ENCODE data around the gene PPIH. TPM values are rescaled to one million over a fixed set of nuclear protein-coding genes. Genes with fewer than 3 reads are reported as not detected.
A peak's percentile ranks its signal among the peaks of the same experiment; 100 is the strongest.

Gene PPIH
- total RNA-seq, 1 donor from 2014 or later, result 64.1 TPM

DNA sequence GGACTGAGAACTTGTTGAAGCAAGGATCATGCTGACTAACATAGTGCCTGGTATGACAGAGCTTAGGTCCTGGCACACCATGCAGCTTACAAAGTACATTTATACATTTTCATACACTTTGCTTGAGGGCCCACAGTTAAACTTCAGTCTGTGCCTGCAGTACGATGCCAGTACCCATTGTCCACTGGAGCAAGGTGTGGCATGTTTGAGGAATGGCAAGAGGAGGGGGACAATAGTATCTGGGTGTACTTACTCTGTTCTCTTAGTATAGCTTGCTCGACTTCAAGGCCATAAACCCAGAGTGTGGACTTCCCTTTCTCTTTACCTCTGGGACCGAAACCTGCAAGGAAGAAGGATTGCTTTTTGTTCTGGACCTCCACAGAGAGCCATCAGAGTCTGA is 17.2 kb downstream of the PPIH start:
- no peak overlapping the region for H3K4me3 Mint-ChIP-seq
- no peaks in the 10 kb centered on the region for H3K9me3 Mint-ChIP-seq
- POLR2A ChIA-PET, result interaction anchor here (2.1 kb wide), 1 partner anchor 17 kb away, joined by 7 read pairs; the partner anchor contains the start of gene PPIH
- no peak overlapping the region for H3K27ac Mint-ChIP-seq
- ATAC-seq (ENCODE audit: low read depth), result no peak
- H3K36me3 Mint-ChIP-seq (ENCODE audit: low read depth), result peaks cover 42% of the 10 kb centered on the region
- H3K27me3 Mint-ChIP-seq, result no peaks in the 10 kb centered on the region
- CTCF ChIA-PET, result no interaction called here
- DNase-seq, result no peak
- no peak for TF ChIP-seq CTCF (IDR thresholded peaks at IDR 0.05)
- intact Hi-C loops (cut with micrococcal nuclease), result no loop called here
- peaks cover 3% of the 10 kb centered on the region for H3K4me1 Mint-ChIP-seq

DNA sequence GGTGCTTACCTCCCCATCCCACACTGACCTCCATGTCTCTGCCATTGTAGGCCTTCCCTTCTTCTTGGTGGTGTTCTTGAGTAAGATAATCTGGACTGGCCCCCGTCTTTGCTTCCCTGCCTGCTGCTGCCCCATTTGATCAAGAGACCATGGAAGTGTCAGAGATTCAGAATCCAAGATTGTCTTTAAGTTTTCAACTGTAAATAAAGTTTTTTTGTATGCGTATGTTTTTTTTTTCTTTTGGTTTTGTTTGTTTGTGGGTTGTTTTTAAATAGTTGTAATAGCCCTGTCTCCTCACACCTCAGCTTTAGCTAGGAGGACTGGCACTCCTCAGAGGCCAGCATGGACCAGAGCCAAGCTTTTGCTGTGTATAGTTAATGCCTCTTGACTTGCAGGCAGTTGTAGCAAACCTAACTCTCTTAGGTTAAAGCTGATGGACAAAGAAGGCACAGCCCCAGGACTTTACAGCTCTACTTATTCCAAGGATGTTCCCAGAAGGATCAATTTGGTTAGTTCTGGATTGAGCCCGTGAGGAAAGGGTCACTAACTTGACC is 18.4 kb downstream of the PPIH start:
- no peaks in the 10 kb centered on the region for H3K9me3 Mint-ChIP-seq
- peaks cover 14% of the 10 kb centered on the region for H3K4me1 Mint-ChIP-seq
- peaks cover 40% of the 10 kb centered on the region for H3K36me3 Mint-ChIP-seq (ENCODE audit: low read depth)
- no peak overlapping the region for H3K4me3 Mint-ChIP-seq
- ATAC-seq (ENCODE audit: low read depth), result no peak
- CTCF ChIA-PET, result no interaction called here
- no peak for DNase-seq
- intact Hi-C loops (cut with micrococcal nuclease), result no loop called here
- no peaks in the 10 kb centered on the region for H3K27me3 Mint-ChIP-seq
- TF ChIP-seq CTCF (IDR thresholded peaks at IDR 0.05), result no peak
- POLR2A ChIA-PET, result no interaction called here
- H3K27ac Mint-ChIP-seq, result no peak overlapping the region

DNA sequence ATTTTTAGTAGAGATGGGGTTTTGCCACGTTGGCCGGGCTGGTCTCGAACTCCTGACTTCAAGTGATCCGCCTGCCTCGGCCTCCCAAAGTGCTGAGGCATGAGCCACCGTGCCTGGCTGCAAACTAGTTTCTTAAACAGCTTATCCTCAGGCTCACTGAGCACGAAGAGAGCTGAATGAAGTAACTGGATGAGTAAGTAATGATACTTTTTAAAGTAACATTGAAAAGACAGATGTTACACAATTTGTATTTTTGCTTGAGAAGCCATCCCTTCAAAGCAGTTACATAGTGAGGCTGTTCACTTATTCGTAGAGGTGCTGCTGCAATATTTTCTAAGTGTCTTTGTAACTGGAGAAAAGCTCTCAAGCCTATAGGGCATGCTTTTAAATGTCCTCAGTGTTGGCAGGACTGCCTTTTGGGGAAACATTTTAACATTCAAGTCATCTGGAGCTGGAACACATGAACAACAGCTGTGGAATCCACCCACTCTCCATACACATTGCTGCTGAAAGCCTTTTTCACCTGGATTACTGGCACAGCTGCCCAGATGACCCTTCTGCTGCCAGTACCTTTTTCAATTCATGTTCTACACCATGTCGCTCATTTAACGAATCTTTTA is 21.3 kb downstream of the PPIH start:
- Mint-ChIP-seq H3K36me3 (ENCODE audit: low read depth) (peaks cover 44% of the 10 kb centered on the region), H3K9me3 (no peaks in the 10 kb centered on the region), H3K4me1 (peaks cover 33% of the 10 kb centered on the region), H3K27me3 (no peaks in the 10 kb centered on the region), H3K27ac (no peak overlapping the region), H3K4me3 (peak overlapping the region; percentile 29)
- TF ChIP-seq CTCF (IDR thresholded peaks at IDR 0.05), result no peak
- ATAC-seq (ENCODE audit: low read depth) (no peak), DNase-seq (no peak)
- intact Hi-C loops (cut with micrococcal nuclease), result no loop called here
- CTCF ChIA-PET, result no interaction called here
- POLR2A ChIA-PET, result interaction anchor here (4.8 kb wide), 1 partner anchor 22 kb away, joined by 82 read pairs; the partner anchor contains the start of gene PPIH

DNA sequence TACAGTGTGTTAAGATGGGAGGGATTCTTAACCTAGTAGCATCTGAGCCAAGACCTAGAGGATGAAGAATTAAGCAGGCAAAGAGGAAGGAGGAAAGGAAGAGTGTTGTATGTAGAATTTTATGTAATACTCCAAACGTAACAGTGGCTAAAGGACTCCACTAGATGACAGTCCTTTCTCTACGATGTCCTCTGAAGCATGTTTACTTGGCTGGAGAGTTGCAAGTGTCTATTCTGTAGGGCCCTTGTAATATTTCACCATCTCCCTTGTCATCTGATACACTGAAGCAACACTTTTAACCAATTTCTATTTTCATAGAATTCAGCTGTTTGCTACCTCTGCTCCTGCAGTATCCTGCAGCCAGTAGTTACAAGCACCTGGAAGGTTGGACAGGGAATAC is 21.8 kb downstream of the PPIH start:
- no peak for ATAC-seq (ENCODE audit: low read depth)
- ChIA-PET CTCF (no interaction called here), POLR2A (interaction anchor here (4.7 to 4.8 kb wide), 2 partner anchors 22 to 87 kb away, joined by 48 to 82 read pairs; partner anchors contain the start of genes C1orf50, P3H1 and PPIH)
- Mint-ChIP-seq H3K36me3 (ENCODE audit: low read depth) (peaks cover 44% of the 10 kb centered on the region), H3K4me3 (peak overlapping the region; percentile 29), H3K4me1 (peaks cover 39% of the 10 kb centered on the region), H3K9me3 (no peaks in the 10 kb centered on the region), H3K27me3 (no peaks in the 10 kb centered on the region), H3K27ac (no peak overlapping the region)
- no peak for DNase-seq
- TF ChIP-seq CTCF (IDR thresholded peaks at IDR 0.05), result no peak
- intact Hi-C loops (cut with micrococcal nuclease), result loop anchor here (5.0 to 10.0 kb wide), 2 partner anchors 242 to 685 kb away; partner anchors contain the start of gene ELOVL1

- H3K36me3 Mint-ChIP-seq (ENCODE audit: low read depth), result peaks cover 44% of the 10 kb centered on the region
- H3K9me3 Mint-ChIP-seq, result no peaks in the 10 kb centered on the region
- H3K4me3 Mint-ChIP-seq, result peak overlapping the region; percentile 97
- H3K4me1 Mint-ChIP-seq, result peaks cover 49% of the 10 kb centered on the region
- intact Hi-C loops (cut with micrococcal nuclease), result loop anchor here (5.0 to 10.0 kb wide), 2 partner anchors 241 to 684 kb away; partner anchors contain the start of gene ELOVL1
- H3K27ac Mint-ChIP-seq, result peak overlapping the region; percentile 97
- ChIA-PET POLR2A (interaction anchor here (1.3 to 4.8 kb wide), 12 partner anchors 8 to 969 kb away, joined by 4 to 82 read pairs (median 10); partner anchors contain the start of genes C1orf50, KDM4A, P3H1 and PPCS), CTCF (no interaction called here)
- no peaks in the 10 kb centered on the region for H3K27me3 Mint-ChIP-seq
- no peak for TF ChIP-seq CTCF (IDR thresholded peaks at IDR 0.05)
- no peak for DNase-seq
- ATAC-seq (ENCODE audit: low read depth), result no peak
These were observed 22.9 kb downstream of the PPIH start for GRCh38 chr1:42680921-42681683.

All from activated B cell treated with CpG ODN at 0.5 μM for 24 hours (primary cell).